ENCODE measurements around the gene SLC44A1. TPM values are rescaled to one million over a fixed set of nuclear protein-coding genes. Genes with fewer than 3 reads are reported as not detected.

SLC44A1 gene
- polyA plus RNA-seq, 2 of the 4 experiments (the other 2 are of a cell fraction) = 19.6 to 27.2 TPM

- WGBS (ENCODE audit: missing lambda C conversion rate) = 67% methylated on average over 8 of the region's 8 CpGs
- TF ChIP-seq ESRRA (IDR thresholded peaks at IDR 0.05; ENCODE audit: borderline replicate concordance, low read length) (no peak), MAFK (IDR thresholded peaks at IDR 0.05; ENCODE audit: partially characterized antibody) (no peak), MYC (IDR thresholded peaks at IDR 0.05; ENCODE audit: borderline replicate concordance, low read length) (no peak), EHF (CRISPR knock-in tag; IDR thresholded peaks at IDR 0.05) (no peak), FOSB (CRISPR knock-in tag; IDR thresholded peaks at IDR 0.05) (no peak), RNF2 (IDR thresholded peaks at IDR 0.05; ENCODE audit: borderline replicate concordance, low read depth) (no peak), HES2 (IDR thresholded peaks at IDR 0.05) (no peak), PHF8 (IDR thresholded peaks at IDR 0.05; ENCODE audit: borderline replicate concordance, low read depth) (no peak)
- no peak for DNase-seq (ENCODE audit: low read depth in 1 of 2, low spot score in 1 of 2)
- Histone ChIP-seq H3K4me2 (no peak overlapping the region), H3K9me3 (no peaks in the 10 kb centered on the region), H3K4me3 (no peak overlapping the region), H3K4me1 (no peaks in the 10 kb centered on the region), H3K27ac (no peak overlapping the region)
- no peak for ATAC-seq
- CTCF ChIA-PET = interaction anchor here (0.6 kb wide), 1 partner anchor 245 kb away, joined by 3 read pairs; no protein-coding TSS in a partner anchor
- POLR2A ChIA-PET = interaction anchor here (0.9 kb wide), 1 partner anchor 10 kb away, joined by 3 read pairs; the partner anchor contains the start of gene FSD1L
- FAIRE-seq = no peak
These were observed 193.8 kb downstream of the SLC44A1 start for GRCh38 chr9:105438141-105438806.

- Histone ChIP-seq H3K4me3 (no peak overlapping the region), H3K4me2 (no peak overlapping the region), H3K27ac (no peak overlapping the region), H3K9me3 (no peaks in the 10 kb centered on the region), H3K4me1 (no peaks in the 10 kb centered on the region)
- POLR2A ChIA-PET = interaction anchor here (0.9 kb wide), 1 partner anchor 9 kb away, joined by 3 read pairs; the partner anchor contains the start of gene FSD1L
- no peak for TF ChIP-seq JUNB (IDR thresholded peaks at IDR 0.05)
- TF ChIP-seq, protein P1, sequence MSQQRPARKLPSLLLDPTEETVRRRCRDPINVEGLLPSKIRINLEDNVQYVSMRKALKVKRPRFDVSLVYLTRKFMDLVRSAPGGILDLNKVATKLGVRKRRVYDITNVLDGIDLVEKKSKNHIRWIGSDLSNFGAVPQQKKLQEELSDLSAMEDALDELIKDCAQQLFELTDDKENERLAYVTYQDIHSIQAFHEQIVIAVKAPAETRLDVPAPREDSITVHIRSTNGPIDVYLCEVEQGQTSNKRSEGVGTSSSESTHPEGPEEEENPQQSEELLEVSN (IDR thresholded peaks at IDR 0.05; ENCODE audit: borderline replicate concordance, low read depth) = no peak
- TF ChIP-seq, protein P2, sequence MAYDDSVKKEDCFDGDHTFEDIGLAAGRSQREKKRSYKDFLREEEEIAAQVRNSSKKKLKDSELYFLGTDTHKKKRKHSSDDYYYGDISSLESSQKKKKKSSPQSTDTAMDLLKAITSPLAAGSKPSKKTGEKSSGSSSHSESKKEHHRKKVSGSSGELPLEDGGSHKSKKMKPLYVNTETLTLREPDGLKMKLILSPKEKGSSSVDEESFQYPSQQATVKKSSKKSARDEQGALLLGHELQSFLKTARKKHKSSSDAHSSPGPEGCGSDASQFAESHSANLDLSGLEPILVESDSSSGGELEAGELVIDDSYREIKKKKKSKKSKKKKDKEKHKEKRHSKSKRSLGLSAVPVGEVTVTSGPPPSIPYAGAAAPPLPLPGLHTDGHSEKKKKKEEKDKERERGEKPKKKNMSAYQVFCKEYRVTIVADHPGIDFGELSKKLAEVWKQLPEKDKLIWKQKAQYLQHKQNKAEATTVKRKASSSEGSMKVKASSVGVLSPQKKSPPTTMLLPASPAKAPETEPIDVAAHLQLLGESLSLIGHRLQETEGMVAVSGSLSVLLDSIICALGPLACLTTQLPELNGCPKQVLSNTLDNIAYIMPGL (CRISPR knock-in tag; IDR thresholded peaks at IDR 0.05; ENCODE audit: borderline replicate concordance) = no peak
- no peak for TF ChIP-seq RNF2 (IDR thresholded peaks at IDR 0.05; ENCODE audit: borderline replicate concordance, low read depth)
- TF ChIP-seq, protein P3, sequence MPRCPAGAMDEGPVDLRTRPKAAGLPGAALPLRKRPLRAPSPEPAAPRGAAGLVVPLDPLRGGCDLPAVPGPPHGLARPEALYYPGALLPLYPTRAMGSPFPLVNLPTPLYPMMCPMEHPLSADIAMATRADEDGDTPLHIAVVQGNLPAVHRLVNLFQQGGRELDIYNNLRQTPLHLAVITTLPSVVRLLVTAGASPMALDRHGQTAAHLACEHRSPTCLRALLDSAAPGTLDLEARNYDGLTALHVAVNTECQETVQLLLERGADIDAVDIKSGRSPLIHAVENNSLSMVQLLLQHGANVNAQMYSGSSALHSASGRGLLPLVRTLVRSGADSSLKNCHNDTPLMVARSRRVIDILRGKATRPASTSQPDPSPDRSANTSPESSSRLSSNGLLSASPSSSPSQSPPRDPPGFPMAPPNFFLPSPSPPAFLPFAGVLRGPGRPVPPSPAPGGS (IDR thresholded peaks at IDR 0.05) = no peak
- TF ChIP-seq POLR2A (IDR thresholded peaks at IDR 0.05; ENCODE audit: low read length) = no peak
- no peak for TF ChIP-seq TFCP2L1 (CRISPR knock-in tag; IDR thresholded peaks at IDR 0.05)
- TF ChIP-seq ZFP36 (IDR thresholded peaks at IDR 0.05; ENCODE audit: borderline replicate concordance, partially characterized antibody) = no peak
- TF ChIP-seq KDM5A (IDR thresholded peaks at IDR 0.05) = no peak
- TF ChIP-seq EHMT2 (IDR thresholded peaks at IDR 0.05; ENCODE audit: low read depth) = no peak
- TF ChIP-seq RCOR1 (IDR thresholded peaks at IDR 0.05; ENCODE audit: low read depth, low read length) = no peak
- no peak for TF ChIP-seq ZSCAN20 (CRISPR knock-in tag; IDR thresholded peaks at IDR 0.05)
- TF ChIP-seq NR3C1 (IDR thresholded peaks at IDR 0.05) = no peak
- no peak for TF ChIP-seq CTCF (IDR thresholded peaks at IDR 0.05)
- TF ChIP-seq CBX2 (IDR thresholded peaks at IDR 0.05; ENCODE audit: borderline replicate concordance, low read depth) = no peak
- no peak for TF ChIP-seq HDAC2 (IDR thresholded peaks at IDR 0.05)
- TF ChIP-seq, protein P4, sequence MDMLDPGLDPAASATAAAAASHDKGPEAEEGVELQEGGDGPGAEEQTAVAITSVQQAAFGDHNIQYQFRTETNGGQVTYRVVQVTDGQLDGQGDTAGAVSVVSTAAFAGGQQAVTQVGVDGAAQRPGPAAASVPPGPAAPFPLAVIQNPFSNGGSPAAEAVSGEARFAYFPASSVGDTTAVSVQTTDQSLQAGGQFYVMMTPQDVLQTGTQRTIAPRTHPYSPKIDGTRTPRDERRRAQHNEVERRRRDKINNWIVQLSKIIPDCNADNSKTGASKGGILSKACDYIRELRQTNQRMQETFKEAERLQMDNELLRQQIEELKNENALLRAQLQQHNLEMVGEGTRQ (IDR thresholded peaks at IDR 0.05) = no peak
- TF ChIP-seq, protein P5, sequence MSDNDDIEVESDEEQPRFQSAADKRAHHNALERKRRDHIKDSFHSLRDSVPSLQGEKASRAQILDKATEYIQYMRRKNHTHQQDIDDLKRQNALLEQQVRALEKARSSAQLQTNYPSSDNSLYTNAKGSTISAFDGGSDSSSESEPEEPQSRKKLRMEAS (IDR thresholded peaks at IDR 0.05) = no peak
- DNase-seq (ENCODE audit: low read depth in 1 of 2, low spot score in 1 of 2) (no peak), FAIRE-seq (no peak), ATAC-seq (no peak)
- CTCF ChIA-PET = no interaction called here
These were observed 195.0 kb downstream of the SLC44A1 start for GRCh38 chr9:105439428-105439827.
